Endometrial microvascular endothelial cells (primary cell): ENCODE results near the gene FAM222B. TPM values are rescaled to one million over a fixed set of nuclear protein-coding genes. Genes with fewer than 3 reads are reported as not detected.
"Not testable (repeated sequence)": the region's sequence is repeated elsewhere in the genome, so short reads cannot be mapped to it uniquely, and the experiment has no call there.

Experiments
- in situ Hi-C: cut with HindIII; loops from 2 replicates; pipeline ENCODE4 v1.10.0; 2017; ENCODE audit warnings: low sequenced_read_pairs, low pct_unique_long_range_greater_than_20kb; ENCODE audit errors: inconsistent ontology term
- total RNA-seq: library from RNA; depleted of rRNA; stranded (reverse); fragments of >200 nt; gene quantifications from one replicate; pipeline ENCODE4 v1.2.3, GENCODE V29; 2015; ENCODE audit errors: inconsistent ontology term

Gene FAM222B
- total RNA-seq, 1 donor from 2014 or later, result 23.0 TPM

DNA sequence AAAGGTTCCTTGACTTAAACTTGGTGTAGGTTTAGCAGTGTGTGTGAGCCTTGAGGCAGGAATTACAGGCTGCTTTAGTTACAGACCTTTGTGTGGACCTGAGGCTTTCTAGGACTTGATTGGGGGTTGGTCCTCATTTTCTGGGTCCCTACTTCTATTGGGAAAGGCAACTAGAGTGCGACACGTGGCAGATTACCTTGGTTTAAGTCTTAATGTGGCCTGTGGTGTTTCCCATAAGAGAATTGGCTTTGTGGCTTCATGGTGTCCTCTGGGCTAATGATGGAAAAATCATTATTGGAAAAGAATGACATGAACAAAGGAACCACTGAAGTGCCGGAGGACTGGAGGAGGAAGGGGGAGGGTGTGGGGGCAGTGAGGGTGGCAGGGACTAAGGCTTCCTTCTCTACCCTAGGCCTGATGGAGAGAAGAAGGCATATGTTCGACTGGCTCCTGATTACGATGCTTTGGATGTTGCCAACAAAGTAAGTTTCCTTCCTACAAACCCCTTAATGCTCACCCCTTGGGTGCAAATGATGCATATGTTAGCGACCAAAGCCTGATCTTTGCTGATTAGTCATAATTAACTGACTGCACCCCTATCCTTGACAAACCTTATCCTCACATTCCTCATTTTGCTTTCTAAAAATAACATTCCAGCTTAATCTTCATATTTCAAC is 119.3 kb downstream of the FAM222B start:
- in situ Hi-C loops, result no loop called here

DNA sequence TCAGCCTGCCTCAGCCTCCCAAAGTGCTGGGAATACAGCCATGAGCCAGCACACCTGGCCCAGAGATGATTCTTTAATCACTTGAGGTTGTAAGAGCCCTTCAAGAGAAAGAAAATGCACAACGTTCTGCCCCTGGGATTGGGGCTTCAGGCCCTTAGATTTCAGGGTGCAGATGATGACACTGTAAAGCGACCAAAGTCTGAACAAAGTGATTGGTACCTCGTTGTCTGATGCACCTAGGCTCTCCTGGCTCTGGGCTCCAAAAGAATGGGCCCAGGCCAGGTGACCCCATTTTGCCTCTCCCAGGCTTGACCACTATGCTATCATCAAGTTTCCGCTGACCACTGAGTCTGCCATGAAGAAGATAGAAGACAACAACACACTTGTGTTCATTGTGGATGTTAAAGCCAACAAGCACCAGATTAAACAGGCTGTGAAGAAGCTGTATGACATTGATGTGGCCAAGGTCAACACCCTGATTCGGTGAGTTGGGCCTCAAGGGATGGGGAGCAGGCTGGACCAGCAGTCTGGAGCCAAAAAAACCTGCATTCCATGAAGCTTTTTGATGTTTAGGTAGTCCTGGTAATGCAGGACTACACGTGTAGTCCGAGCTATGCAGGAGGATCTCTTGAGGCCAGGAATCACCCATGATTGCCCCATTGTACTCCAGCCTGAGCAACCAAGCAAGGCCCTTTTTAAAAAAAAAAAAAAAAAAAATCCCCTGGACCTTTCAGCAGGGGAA is 120.0 kb downstream of the FAM222B start:
- in situ Hi-C loops, result no loop called here

DNA sequence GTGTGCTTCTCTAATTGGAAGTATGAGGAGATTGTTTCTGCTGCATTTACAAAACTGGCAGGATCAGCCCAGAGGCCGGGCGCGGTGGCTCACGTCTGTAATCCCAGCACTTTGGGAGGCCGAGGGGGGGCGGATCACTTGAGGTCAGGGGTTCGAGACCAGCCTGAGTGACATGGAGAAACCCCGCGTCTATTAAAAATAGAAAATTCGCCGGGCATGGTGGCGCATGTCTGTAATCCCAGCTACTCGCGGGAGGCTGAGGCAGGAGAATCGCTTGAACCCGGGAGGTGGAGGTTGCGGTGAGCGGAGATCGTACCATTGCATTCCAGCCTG is 121.6 kb downstream of the FAM222B start:
- in situ Hi-C loops, result not testable (repeated sequence)

DNA sequence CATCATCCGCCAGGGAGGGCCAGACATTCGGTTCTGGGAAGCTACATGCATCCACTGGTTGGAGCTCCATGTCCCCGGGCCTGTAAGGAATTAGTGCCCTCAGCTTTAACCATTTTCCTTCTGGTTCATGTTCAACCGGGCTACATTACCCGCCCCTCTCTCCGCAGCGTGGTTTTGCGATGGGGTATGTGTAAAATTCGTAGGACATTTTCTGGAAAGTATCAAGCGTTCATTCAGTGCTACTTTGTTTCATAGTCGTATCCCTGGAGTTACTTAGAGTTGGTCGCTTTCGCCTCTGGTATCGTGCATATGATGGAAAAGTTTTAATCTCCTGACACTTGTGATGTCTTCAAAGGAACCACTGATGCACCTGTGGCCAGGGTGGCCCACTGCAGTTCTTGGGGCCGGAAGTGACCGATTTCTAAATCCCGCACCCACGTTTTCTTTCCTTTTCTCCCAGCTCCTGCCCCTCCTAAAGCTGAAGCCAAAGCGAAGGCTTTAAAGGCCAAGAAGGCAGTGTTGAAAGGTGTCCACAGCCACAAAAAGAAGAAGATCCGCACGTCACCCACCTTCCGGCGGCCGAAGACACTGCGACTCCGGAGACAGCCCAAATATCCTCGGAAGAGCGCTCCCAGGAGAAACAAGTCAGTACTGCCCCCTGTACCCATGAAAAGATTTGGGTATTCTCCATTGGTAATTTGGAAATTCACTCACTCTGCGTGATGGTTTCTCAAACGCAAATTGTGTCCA is 122.2 kb downstream of the FAM222B start:
- in situ Hi-C loops, result no loop called here

DNA sequence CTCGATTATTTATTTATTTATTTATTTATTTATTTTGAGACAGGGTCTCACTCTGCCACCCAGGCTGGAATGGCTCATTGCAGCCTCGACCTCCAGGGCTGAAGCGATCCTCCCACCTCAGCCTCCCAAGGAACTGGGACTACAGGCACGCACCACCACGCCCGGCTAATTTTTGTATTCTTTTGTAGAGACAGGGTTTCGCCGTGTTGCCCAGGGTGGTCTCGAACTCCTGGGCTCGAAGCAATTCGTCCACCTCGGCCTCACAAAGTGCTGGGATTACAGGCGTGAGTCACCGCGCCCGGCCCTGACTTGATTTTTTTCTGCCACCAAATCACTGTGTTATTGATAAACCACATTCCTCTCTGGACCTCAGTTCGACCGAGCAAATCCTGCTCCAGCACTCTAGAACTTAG is 123.6 kb downstream of the FAM222B start:
- in situ Hi-C loops, result no loop called here

DNA sequence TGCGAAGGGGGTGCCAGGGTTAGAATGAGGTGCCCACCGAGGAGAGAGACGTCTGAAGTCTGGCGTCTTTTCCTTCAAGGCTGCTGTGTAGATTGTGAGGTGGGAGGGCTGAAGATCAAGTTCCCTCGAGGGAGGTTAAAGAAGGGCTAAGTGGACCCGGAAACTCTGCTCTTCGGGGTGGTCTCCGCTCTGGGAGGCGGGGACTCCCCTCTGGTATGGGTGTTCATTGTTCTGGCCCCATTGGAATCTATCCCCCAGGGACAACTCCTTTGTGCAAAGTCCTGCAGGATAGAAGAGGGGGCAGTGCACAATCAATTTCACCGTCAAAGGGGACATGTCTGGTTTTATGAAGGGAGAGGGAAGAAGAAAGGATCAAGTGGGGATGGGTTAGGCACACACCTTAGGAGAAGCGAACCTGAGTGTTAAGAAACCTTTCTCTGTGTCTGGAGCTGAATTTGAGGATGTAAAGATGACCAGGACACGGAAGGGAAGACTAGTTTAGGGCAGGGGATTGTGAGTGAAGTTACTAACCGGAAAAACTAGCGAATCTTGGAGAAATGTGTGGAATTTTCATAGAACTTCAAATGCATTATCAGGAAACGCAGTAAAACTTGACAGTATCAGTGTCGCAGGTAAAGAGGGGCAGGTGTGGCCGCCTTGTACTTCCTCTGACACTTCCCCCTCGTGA is 124.1 kb downstream of the FAM222B start:
- in situ Hi-C loops, result no loop called here

DNA sequence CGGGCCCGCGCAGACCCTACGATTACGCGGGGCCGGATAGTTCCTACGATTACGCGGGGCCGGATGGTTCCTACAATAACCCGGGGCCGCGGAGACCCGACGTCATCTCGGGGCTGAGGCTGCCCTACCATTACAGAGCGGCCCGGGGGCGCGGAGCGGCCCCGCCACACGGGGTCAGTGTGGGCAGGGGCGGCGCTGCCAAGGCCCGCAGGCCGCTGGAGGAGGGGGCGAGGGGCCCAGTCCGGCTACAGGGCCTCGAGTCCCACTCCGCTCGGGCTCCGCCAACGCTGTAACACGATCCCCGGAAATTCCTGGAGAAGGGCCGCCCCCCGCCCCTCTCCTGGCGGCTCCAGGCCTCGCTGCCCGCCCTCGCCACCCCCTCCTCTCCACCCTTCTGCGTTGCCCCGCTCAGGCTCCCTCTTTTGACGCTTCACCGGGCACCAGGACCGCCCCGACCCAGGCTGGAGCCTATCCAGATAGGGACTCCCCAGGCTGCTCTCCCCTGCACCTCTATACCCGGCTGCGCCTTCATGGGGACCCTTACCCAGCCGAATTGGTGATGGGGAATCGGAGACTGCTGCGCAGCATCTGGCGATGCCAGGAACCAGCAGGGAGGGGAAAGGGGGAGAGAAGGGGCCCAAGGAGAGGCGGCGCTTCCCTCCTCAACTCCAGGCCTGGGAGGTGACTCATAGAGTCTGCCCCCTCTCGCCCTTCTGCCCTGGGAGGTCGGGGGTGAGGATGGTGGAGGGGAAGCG is 124.8 kb downstream of the FAM222B start, which contains the start of gene RAB34:
RAB34 (minus strand) TSS at position 291 of the 755 bp plus-strand sequence. CDS start 602 bp downstream, outside the sequence.
- in situ Hi-C loops, result no loop called here

DNA sequence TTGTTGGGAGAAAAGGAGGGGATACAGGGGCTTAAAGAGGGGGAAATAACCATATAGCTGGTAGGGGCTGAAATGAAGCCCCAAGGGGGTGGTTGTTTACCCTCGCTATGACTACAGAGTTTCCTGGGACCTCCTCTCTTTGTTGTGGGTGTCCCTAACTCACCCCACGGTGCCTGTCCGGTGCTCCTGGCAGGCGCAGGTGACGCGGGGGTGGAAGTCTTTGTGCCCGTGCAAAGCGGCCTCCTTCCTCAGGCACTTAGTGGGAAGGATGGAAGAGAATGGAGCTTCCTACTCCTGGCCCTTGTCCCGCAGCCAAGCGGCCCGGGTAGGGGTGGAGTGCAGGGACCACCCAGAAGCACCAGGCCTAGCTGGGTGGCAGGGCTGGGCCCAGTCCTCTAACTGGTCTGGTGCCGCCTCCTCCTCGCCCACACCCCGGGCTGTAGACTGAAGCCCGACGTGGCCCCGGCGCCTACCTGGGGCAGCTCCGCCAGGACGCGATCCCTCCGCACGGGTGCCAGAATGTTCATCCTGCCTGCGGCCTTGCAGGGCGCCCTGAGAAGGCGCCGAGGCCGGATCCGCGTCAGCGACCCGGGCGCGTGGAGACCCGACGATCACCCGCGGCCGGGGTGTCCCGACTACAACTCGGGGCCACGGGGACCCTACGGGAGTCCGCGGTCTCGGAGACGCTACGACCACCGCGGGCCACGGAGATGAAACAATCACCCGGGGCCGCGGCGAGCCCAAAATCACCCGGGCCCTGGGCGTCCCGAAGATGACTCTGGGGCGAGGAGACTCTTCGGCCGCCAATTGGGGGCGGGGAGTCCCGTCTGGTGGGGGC is 125.6 kb downstream of the FAM222B start:
- in situ Hi-C loops, result no loop called here

DNA sequence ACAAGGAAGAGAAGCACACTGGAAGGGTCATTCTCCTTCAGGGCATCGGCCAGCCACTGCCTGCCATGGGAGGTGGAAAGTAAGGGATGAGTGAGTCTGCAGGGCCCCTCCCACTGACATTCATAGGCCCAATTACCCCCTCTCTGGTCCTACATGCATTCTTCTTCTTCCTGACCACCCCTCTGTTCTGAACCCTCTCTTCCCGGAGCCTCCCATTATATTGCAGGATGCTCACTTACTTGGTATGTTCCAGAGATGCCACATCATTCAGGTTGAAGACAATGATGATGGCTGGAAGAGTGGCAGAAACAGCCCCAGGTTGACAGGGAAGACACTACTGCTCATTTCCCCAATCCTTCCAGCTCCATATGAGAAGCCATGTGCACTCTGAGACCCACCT is 127.4 kb downstream of the FAM222B start:
- in situ Hi-C loops, result no loop called here

DNA sequence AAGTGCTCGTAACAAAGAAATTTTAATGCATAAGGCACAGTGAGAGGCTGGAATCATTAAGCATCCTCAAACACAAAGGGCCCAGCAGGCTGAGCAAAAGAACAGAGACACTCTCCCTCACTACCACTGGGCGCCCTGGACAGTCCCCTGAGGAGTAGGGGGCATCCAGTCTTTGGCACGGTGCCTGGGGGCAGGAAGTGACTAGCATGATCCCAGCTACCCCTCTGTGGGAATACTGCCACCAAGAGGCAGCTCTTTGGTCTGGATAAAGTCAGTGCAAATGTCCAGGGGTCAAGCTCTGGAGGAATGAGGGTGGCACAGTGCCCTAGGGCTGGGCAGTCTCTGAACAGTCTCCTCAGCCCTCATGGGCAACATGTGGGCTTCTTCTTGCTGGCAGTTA is 128.3 kb downstream of the FAM222B start:
- in situ Hi-C loops, result no loop called here

DNA sequence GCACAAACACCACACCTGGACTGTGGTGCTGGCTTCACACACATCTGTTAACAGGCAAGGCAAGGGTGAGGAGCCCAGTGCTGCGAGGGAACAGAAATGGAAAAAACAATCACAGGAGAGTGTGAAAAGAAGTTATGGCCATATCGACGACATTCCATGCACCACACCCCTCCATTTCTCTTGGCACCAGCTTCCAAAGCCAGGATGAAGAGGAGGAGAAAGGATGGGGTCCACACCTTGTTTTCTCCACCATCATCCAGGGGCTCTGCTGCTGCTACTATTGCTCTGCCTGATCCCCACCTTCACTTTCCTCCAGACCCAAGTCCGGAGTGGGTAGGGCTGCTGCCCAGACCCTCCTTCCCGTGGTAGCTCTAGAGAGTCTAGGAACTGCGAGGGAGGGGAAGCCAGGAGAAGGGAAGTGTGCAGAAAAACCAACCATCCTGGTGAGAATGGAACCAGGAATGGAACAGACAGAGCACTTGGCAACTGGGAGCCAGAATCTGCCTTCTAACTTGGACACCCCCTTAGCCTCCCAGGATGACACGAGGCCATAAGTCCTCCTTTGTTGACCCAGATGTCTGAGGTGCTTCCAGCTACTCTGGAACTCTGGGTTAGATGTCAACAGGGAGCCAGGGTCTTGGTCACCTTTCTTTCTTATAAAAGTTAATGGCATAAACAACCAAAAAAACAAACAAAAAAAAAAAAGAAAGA is 129.7 kb downstream of the FAM222B start:
- in situ Hi-C loops, result no loop called here

DNA sequence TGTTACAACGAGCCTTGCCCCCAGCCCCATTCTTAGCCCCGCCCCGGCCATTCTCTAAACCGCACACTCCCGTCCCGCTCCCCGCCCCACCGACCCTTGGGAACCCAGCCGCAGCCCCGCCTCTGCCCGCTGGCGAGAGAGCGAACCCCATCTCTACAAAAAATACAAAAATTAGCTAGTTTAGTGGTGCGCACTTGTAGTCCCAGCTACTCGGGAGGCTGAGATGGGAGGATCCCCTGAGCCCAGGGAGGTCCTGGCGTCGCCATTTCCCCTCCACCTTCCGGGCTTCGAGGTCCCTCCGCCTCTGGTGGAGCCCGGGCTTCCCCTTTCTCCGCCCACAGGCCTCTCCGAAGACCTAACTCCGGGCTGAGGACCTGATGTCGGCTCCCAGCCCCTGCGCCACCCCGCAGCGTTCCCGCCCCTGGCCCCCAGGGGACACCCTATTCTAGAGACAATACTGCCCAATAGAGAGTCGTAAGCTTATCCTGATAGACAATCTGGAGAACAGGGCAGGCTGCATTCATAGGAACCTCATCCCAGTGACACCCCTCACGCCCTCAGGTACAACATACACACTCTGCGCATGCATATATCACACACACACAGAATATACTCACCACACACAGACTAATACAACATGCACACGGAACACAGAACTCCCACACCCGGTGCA is 130.4 kb downstream of the FAM222B start:
- in situ Hi-C loops, result no loop called here

DNA sequence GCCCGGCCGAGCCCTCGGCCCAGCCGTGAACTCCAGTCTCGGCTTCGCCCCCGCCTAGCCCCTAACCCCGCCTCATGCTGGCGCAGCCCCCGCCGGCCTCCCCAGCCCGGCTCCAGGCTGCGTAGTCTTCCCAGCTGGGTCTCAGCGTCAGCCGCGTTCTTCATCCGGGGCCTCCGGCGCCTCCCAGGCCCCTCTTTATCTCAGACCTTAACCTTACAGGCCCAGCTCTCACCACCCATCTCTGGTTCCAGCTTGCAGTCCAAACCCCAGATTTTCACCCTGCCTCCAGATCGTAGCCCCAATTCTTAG is 130.9 kb downstream of the FAM222B start, which contains the start of gene PROCA1:
PROCA1 (minus strand) TSS at position 166 of the 309 bp plus-strand sequence. CDS start 228 bp downstream, outside the sequence.
- in situ Hi-C loops, result no loop called here

DNA sequence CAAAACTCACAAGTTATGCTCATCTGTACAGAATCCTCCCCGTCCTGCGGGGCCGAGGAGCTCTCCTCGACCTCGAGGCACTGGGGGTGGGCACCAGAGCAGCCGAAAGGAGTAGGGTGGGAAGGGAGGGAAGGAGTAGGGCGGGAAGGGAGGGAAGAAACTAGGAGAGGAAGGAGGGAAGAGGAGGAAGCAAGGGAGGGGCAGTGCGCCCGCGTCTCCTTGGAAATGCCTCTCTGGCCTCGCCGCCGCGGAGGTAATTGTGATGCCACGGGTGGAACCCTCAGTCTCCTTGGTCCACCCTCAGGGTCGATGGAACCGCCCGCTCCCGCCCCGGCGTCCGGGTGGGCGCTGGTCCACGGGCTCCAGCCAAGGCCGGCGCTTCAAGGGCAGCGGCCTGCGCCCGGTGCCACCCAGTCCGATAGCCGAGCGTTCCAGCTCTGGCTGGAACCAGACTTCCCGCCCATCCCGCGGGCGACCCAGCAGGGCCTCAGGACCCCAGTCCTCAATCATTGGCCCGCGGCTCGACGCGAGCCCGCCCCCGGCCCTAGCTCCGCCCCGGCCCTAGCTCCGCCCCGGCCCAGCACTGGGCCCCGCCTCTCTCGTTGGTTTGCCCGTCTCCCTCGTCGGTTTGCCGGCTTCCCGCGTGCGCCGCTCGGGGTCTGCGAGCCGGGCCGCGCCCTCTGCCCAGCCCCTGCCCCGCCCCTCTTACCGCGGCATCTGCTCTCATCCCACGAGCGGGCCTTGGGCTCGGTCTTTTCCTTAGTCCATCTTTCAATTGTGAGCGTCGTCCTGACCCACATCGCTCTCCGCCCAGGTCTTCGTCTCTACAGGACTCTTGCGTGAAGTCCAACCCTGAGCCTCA is 131.5 kb downstream of the FAM222B start:
- in situ Hi-C loops, result no loop called here

DNA sequence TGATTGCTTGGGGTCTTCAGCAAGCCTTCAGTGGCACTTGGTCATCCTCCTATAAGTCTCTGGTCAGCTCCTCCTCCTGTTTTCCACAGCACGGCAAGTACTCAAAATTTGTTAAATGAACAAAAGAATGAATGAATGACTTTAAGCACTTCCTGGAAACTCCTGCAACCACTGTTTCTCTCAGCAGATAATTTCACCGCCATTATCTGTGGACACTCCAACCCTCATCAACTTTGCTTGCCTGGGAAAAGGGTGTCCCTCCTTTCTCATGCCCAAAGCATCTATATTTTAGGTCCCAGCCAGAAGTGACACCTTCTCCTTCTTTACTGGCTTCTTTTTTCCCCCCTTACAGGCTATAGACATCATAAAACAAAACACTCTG is 135.3 kb downstream of the FAM222B start:
- in situ Hi-C loops, result no loop called here
